ENCODE measurements around the gene AIMP1.
"Not testable (repeated sequence)": the region's sequence is repeated elsewhere in the genome, so short reads cannot be mapped to it uniquely, and the experiment has no call there.

AIMP1 gene

GRCh38 chr4:106385853-106386393, 69.6 kb downstream of the AIMP1 start:
- no peak for DNase-seq (ENCODE audit: low read depth, low spot score)
- H3K4me3 ChIP-seq (ENCODE audit: low read length): no peak overlapping the region

GRCh38 chr4:106395582-106395981, 79.2 kb downstream of the AIMP1 start:
- no peak overlapping the region for H3K4me3 ChIP-seq (ENCODE audit: low read length)
- no peak for DNase-seq (ENCODE audit: low read depth, low spot score)

GRCh38 chr4:106398898-106399297, 82.5 kb downstream of the AIMP1 start:
- H3K4me3 ChIP-seq (ENCODE audit: low read length); DNase-seq (ENCODE audit: low read depth, low spot score): not testable (repeated sequence)
